ENCODE results near the gene ANKLE2.

Gene ANKLE2

GRCh38 chr12:132741620-132742019, 20.0 kb downstream of the ANKLE2 start:
- Histone ChIP-seq H3K27ac (no peak overlapping the region), H3K4me3 (no peak overlapping the region)
- no peak for DNase-seq (ENCODE audit: low spot score)
- TF ChIP-seq CTCF (IDR thresholded peaks at IDR 0.05) = no peak

GRCh38 chr12:132740652-132741051, 21.0 kb downstream of the ANKLE2 start:
- no peak for TF ChIP-seq CTCF (IDR thresholded peaks at IDR 0.05)
- no peak overlapping the region for H3K27ac ChIP-seq
- no peak overlapping the region for H3K4me3 ChIP-seq
- no peak for DNase-seq (ENCODE audit: low spot score)

- Histone ChIP-seq H3K27ac (no peak overlapping the region), H3K4me3 (no peak overlapping the region)
- no peak for DNase-seq (ENCODE audit: low spot score)
- TF ChIP-seq CTCF (IDR thresholded peaks at IDR 0.05) = no peak
These were observed 21.4 kb downstream of the ANKLE2 start for GRCh38 chr12:132740313-132740646.

- Histone ChIP-seq H3K27ac (no peak overlapping the region), H3K4me3 (no peak overlapping the region)
- TF ChIP-seq CTCF (IDR thresholded peaks at IDR 0.05) = no peak
- no peak for DNase-seq (ENCODE audit: low spot score)
These were observed 21.9 kb downstream of the ANKLE2 start for GRCh38 chr12:132739600-132740312.

- DNase-seq (ENCODE audit: low spot score) = no peak
- TF ChIP-seq CTCF (IDR thresholded peaks at IDR 0.05) = no peak
- H3K27ac ChIP-seq = no peak overlapping the region
- H3K4me3 ChIP-seq = no peak overlapping the region
These were observed 24.7 kb downstream of the ANKLE2 start for GRCh38 chr12:132736913-132737312.

GRCh38 chr12:132736378-132736777, 25.3 kb downstream of the ANKLE2 start:
- Histone ChIP-seq H3K4me3 (no peak overlapping the region), H3K27ac (no peak overlapping the region)
- no peak for TF ChIP-seq CTCF (IDR thresholded peaks at IDR 0.05)
- no peak for DNase-seq (ENCODE audit: low spot score)

- DNase-seq (ENCODE audit: low spot score) = no peak
- H3K4me3 ChIP-seq = no peak overlapping the region
- no peak overlapping the region for H3K27ac ChIP-seq
- TF ChIP-seq CTCF (IDR thresholded peaks at IDR 0.05) = no peak
These were observed 26.1 kb downstream of the ANKLE2 start for GRCh38 chr12:132735496-132735895.

Measured in coronary artery (tissue), 2 donors.